Breast epithelium (tissue), 4 donors: ENCODE data around the gene SNX25. TPM values are rescaled to one million over a fixed set of nuclear protein-coding genes. Genes with fewer than 3 reads are reported as not detected.

Source experiments
- DNase-seq, 2 donors: peaks; one replicate each; pipeline ENCODE4 v3.0.0-alpha.2; 2019; ENCODE audit warnings: low spot score in 2 of 2
- H3K27ac ChIP-seq, 2 donors: fragments of 200-600 bp; sonication (generic) in 1 of 2; one replicate each; pipeline ENCODE4 v1.5.1; 2016 to 2019; ENCODE audit warnings: mild to moderate bottlenecking in 1 of 2
- H3K27me3 ChIP-seq, 2 donors: fragments of 200-600 bp; sonication (generic) in 1 of 2; one replicate each; pipeline versions ENCODE4 v1.5.1 to v1.6.0; 2017 to 2019; ENCODE audit warnings: control low read depth in 1 of 2, mild to moderate bottlenecking in 1 of 2
- H3K36me3 ChIP-seq: fragments of 200-600 bp; one replicate; pipeline ENCODE4 v1.5.1; 2019
- H3K4me1 ChIP-seq, 2 donors: fragments of 200-600 bp; sonication (generic); one replicate each; pipeline ENCODE4 v1.5.1; 2016 to 2019; ENCODE audit warnings: control low read depth in 1 of 2
- H3K4me3 ChIP-seq, 3 donors: fragments of 200-600 bp; sonication (generic); 1 replicate in 2 of 3; 2 replicates in 1 of 3; pipeline ENCODE4 v1.5.1; 2016 to 2019; ENCODE audit warnings: mild to moderate bottlenecking in 3 of 3, moderate library complexity in 2 of 3
- H3K9me3 ChIP-seq, 2 donors: fragments of 200-600 bp; sonication (generic) in 1 of 2; one replicate each; pipeline ENCODE4 v1.5.1; 2016 to 2019; ENCODE audit warnings: control low read depth in 1 of 2
- CTCF ChIP-seq, 3 donors: fragments of 450-650 bp; IDR thresholded peaks; one replicate each; pipeline ENCODE4 v1.5.1; 2016 to 2017; ENCODE audit warnings: antibody characterized with exemption in 3 of 3, mild to moderate bottlenecking in 3 of 3, moderate library complexity in 3 of 3
- POLR2A ChIP-seq: fragments of 450-650 bp; IDR thresholded peaks from one replicate; pipeline ENCODE4 v1.6.1; 2016; ENCODE audit warnings: antibody characterized with exemption, mild to moderate bottlenecking, moderate library complexity
- POLR2AphosphoS5 ChIP-seq, 3 donors: sonication (generic); formaldehyde crosslinking; IDR thresholded peaks; one replicate each; pipeline ENCODE4 v1.6.1; 2017; ENCODE audit warnings: antibody characterized with exemption in 3 of 3
- intact Hi-C: fragments of 100-400 bp; cut with DNase I; formaldehyde crosslinking; loops from one replicate; pipeline ENCODE4 v1.15.1; 2023; ENCODE audit warnings: low total_unique reads
- total RNA-seq, 3 donors: library from RNA; depleted of rRNA; stranded (reverse); fragments of >200 nt; gene quantifications; one replicate each; pipeline ENCODE4 v1.1.0, GENCODE V29; 2016

SNX25 gene
- total RNA-seq, 3 donors from 2014 or later: 16.8 to 30.1 (median 29.8) TPM

DNA sequence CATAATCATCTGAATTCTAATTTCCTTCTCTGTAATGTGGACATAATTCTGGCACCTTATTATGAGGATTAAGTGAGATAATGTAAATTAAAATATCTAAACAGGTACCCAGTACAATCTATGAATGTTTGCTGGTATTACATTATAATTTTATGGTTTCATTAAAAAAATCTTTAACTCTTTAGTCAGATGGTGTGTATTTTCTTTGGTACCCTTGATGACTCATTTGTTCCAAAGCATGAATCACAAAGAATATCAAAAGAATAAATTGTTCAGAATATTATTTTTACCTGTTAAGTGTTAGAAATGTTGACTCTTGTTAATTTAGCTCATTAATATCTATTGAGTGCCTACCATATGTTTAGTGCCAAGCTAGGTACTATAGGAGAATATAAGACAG, 74.3 kb downstream of the SNX25 start:
- intact Hi-C loops: no loop called here
- Histone ChIP-seq H3K9me3 (no peaks in the 10 kb centered on the region), H3K27ac (no peak overlapping the region), H3K4me1 (no peaks in the 10 kb centered on the region), H3K4me3 (no peak overlapping the region), H3K36me3 (no peaks in the 10 kb centered on the region), H3K27me3 (no peaks in the 10 kb centered on the region)
- DNase-seq: no peak
- TF ChIP-seq POLR2A: no peak

DNA sequence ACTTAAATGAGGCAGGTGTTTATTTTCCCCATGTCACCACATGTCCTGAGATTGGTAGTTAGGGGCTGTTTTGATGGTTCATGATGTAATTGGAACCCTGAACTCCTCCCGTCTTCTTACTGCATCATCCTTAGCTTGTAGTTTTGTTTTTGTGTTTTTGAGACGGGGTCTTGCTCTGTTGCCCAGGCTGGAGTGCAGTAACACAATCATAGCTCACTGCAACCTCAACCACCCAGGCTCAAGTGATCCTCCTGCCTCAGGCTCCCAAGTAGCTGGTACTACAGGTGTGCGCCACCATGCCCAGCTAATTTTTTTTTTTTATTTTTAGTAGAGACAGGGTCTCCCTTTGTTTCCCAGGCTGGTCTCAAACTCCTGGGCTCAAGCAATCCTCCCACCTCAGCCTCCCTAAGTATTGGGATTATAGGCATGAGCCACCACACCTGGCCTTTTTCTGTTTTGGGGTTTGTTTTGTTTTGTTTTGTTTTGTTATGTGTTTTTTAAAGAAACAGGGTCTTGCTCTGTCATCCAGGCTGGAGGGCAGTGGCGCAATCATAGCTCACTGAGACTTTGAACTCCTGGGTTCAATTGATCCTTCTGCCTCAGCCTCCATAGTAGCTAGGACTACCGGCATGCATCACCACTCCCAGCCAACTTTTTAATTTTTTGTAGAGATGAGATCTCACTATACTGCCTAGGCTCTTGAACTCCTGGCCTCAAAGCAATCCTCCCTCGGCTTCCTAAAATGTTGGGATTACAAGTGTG, 76.4 kb downstream of the SNX25 start:
- Histone ChIP-seq H3K4me1 (no peaks in the 10 kb centered on the region), H3K9me3 (no peaks in the 10 kb centered on the region), H3K4me3 (no peak overlapping the region), H3K27ac (no peak overlapping the region), H3K36me3 (no peaks in the 10 kb centered on the region), H3K27me3 (no peaks in the 10 kb centered on the region)
- intact Hi-C loops: no loop called here
- DNase-seq: no peak
- TF ChIP-seq POLR2AphosphoS5 (IDR thresholded peaks at IDR 0.05) (no peak), CTCF (IDR thresholded peaks at IDR 0.05) (no peak), POLR2A (no peak)

- H3K4me1 ChIP-seq: no peaks in the 10 kb centered on the region
- H3K4me3 ChIP-seq: no peak overlapping the region
- DNase-seq: no peak
- no peaks in the 10 kb centered on the region for H3K36me3 ChIP-seq
- intact Hi-C loops: no loop called here
- H3K27me3 ChIP-seq: no peaks in the 10 kb centered on the region
- H3K27ac ChIP-seq: no peak overlapping the region
- TF ChIP-seq CTCF (IDR thresholded peaks at IDR 0.05): no peak
- H3K9me3 ChIP-seq: no peaks in the 10 kb centered on the region
These were observed 77.2 kb downstream of the SNX25 start for GRCh38 chr4:185286571-185286970.

DNA sequence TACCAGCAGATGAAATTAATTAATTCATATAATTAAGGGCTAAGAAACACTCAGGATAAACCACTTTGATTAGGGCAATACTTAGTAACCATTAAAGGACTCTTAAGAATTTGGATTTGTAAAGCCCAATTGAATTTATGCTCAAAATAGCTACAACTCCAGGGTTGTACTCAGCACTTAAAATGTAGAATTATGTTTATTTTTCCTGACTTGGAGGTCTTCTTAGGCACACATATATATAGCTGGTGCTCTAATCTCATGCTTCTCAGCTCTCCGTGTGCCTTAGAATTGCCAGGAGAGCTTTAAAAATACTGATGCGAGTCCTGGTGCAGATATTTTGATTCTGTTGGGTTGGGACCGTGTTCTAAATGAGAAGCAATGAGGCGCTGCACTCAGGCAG, 77.6 kb downstream of the SNX25 start:
- intact Hi-C loops: no loop called here
- H3K27ac ChIP-seq: no peak overlapping the region

DNA sequence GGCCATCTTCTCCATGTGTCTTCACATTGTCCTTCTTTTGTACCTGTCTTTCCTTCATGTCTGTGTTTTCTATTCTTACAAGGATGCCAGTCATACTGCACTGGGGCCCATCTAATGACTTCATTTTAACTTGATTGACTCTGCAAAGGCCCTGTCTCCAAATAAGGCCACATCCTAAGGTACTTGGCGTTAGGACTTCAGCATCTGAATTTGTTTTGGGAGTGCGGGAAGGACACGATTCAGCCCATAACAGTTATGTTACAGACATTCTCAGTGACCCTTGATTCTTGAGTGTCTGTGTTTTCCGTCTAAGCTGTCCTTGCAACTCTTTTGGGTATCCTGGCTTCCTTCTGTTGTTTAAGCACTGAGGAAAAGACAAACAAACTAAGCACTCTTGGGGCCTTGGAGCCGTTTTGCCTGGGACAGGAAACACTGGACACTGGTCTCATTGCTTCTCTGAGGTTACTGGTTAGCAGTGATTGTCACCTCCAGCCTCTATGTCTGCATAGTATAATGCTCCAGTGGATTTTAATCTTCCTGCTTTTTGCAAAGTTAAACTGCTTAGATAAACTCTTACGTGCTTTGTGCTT, 80.7 kb downstream of the SNX25 start:
- no peaks in the 10 kb centered on the region for H3K4me1 ChIP-seq
- H3K36me3 ChIP-seq: no peaks in the 10 kb centered on the region
- H3K4me3 ChIP-seq: no peak overlapping the region
- TF ChIP-seq CTCF (IDR thresholded peaks at IDR 0.05) (no peak), POLR2AphosphoS5 (IDR thresholded peaks at IDR 0.05) (no peak), POLR2A (no peak)
- no peaks in the 10 kb centered on the region for H3K27me3 ChIP-seq
- no peak overlapping the region for H3K27ac ChIP-seq
- intact Hi-C loops: no loop called here
- H3K9me3 ChIP-seq: no peaks in the 10 kb centered on the region
- no peak for DNase-seq

More for the DNA sequence above, 77.6 kb downstream of the SNX25 start:
- H3K36me3 ChIP-seq: no peaks in the 10 kb centered on the region
- no peak for TF ChIP-seq POLR2AphosphoS5 (IDR thresholded peaks at IDR 0.05)
- no peak for TF ChIP-seq POLR2A
- TF ChIP-seq CTCF (IDR thresholded peaks at IDR 0.05): no peak
- no peaks in the 10 kb centered on the region for H3K4me1 ChIP-seq
- no peak overlapping the region for H3K4me3 ChIP-seq
- no peaks in the 10 kb centered on the region for H3K27me3 ChIP-seq
- H3K9me3 ChIP-seq: no peaks in the 10 kb centered on the region
- no peak for DNase-seq
